Measurements from ENCODE around the gene ADAMTS17. TPM values are rescaled to one million over a fixed set of nuclear protein-coding genes. Genes with fewer than 3 reads are reported as not detected.

The ADAMTS17 gene
- polyA plus RNA-seq, 2 of the 4 experiments (the other 2 are of a cell fraction): 0.05 TPM; not detected in 1

DNA sequence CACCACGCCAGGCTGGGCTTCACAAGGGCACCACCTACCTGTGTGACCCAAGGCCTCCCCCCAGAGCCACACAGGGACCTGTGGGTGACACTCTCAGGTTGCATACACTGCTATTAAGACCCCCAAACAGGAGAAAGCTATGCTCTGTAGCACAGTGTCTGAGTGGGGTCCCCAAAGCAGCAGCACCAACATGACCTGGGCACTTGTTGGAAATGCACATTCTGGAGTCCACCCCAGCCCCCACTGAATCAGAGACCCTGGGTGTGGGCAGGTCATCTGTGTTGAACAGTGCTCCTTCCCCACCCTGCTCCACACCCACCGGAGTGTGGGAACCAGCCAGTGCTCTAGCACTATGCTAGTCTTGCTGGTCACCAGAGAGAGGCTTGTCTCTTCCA is 76.1 kb downstream of the ADAMTS17 start:
- Histone ChIP-seq H3K4me2 (no peak overlapping the region), H3K4me1 (no peaks in the 10 kb centered on the region), H3K4me3 (no peak overlapping the region), H3K27ac (no peak overlapping the region), H3K9me3 (0 out of 3 replicates have a peak, but pooled peaks cover 6% of the 10 kb centered on the region)
- ATAC-seq (no peak; a peak in 1 of 6 replicates), DNase-seq (ENCODE audit: low read depth in 1 of 2, low spot score in 1 of 2) (no peak), FAIRE-seq (no peak)
- ChIA-PET CTCF (no interaction called here), POLR2A (no interaction called here)
- TF ChIP-seq CBX2 (IDR thresholded peaks at IDR 0.05; ENCODE audit: borderline replicate concordance, low read depth): no peak
- no peak for TF ChIP-seq GATA3 (IDR thresholded peaks at IDR 0.05; ENCODE audit: borderline replicate concordance)
- TF ChIP-seq, protein P1, sequence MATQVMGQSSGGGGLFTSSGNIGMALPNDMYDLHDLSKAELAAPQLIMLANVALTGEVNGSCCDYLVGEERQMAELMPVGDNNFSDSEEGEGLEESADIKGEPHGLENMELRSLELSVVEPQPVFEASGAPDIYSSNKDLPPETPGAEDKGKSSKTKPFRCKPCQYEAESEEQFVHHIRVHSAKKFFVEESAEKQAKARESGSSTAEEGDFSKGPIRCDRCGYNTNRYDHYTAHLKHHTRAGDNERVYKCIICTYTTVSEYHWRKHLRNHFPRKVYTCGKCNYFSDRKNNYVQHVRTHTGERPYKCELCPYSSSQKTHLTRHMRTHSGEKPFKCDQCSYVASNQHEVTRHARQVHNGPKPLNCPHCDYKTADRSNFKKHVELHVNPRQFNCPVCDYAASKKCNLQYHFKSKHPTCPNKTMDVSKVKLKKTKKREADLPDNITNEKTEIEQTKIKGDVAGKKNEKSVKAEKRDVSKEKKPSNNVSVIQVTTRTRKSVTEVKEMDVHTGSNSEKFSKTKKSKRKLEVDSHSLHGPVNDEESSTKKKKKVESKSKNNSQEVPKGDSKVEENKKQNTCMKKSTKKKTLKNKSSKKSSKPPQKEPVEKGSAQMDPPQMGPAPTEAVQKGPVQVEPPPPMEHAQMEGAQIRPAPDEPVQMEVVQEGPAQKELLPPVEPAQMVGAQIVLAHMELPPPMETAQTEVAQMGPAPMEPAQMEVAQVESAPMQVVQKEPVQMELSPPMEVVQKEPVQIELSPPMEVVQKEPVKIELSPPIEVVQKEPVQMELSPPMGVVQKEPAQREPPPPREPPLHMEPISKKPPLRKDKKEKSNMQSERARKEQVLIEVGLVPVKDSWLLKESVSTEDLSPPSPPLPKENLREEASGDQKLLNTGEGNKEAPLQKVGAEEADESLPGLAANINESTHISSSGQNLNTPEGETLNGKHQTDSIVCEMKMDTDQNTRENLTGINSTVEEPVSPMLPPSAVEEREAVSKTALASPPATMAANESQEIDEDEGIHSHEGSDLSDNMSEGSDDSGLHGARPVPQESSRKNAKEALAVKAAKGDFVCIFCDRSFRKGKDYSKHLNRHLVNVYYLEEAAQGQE (IDR thresholded peaks at IDR 0.05): no peak
- WGBS (ENCODE audit: missing lambda C conversion rate): 5% methylated on average over 2 of the region's 2 CpGs

DNA sequence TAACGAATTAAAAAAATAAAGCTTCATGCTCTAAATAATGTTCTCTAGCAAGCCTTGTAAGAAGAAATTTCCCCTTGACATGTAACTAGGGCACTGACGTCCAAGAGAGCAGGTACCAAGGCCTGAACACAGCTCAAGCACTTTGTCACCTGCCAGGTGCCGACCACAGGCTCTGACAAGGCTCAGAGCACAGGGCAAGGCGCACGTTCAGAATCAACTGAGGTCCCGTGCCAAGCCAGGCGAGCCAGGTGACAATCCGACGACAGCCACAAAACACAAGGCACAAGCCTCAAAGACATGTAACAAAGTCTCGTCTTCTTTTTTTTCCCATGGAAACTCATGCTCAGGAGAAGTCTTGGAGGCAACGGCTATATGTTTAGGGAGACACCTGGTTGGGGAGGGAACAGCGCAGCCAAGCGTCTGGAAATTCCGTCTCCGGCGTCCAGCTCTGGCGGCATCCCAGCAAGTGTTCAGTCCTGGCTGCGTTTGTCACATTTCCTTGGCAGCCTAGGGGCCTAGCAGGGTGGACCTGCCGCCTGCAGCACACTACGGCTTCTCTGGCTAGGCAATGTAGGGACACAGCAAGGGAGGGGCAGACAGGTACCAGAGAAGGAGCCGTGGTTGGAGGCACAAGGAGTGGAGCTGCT is 76.7 kb downstream of the ADAMTS17 start:
- TF ChIP-seq RFX5 (IDR thresholded peaks at IDR 0.05): no peak
- TF ChIP-seq SMC3 (IDR thresholded peaks at IDR 0.05): no peak
- TF ChIP-seq FOSL2 (IDR thresholded peaks at IDR 0.05): no peak
- no peak for TF ChIP-seq FOSL2 (CRISPR knock-in tag; IDR thresholded peaks at IDR 0.05)
- no peak for TF ChIP-seq CHD4 (IDR thresholded peaks at IDR 0.05; ENCODE audit: borderline replicate concordance)
- no peak for TF ChIP-seq JUN (IDR thresholded peaks at IDR 0.05)
- TF ChIP-seq, protein P1 (IDR thresholded peaks at IDR 0.05): no peak
- TF ChIP-seq FOSB (CRISPR knock-in tag; IDR thresholded peaks at IDR 0.05): no peak
- TF ChIP-seq ZNF302 (CRISPR knock-in tag; IDR thresholded peaks at IDR 0.05): no peak
- no peak for TF ChIP-seq MAFK (IDR thresholded peaks at IDR 0.05; ENCODE audit: partially characterized antibody)
- TF ChIP-seq ESRRA (IDR thresholded peaks at IDR 0.05; ENCODE audit: borderline replicate concordance, low read length): no peak
- TF ChIP-seq NFE2L2 (conservative IDR thresholded peaks at IDR 0.05; ENCODE audit: low read length): no peak
- TF ChIP-seq FOXS1 (CRISPR knock-in tag; IDR thresholded peaks at IDR 0.05): no peak
- TF ChIP-seq ZC3H11A (IDR thresholded peaks at IDR 0.05): no peak
- no peak for TF ChIP-seq GATA3 (IDR thresholded peaks at IDR 0.05; ENCODE audit: borderline replicate concordance)
- no peak for TF ChIP-seq POLR2AphosphoS2 (conservative IDR thresholded peaks at IDR 0.05; ENCODE audit: low read length)
- H3K4me2 ChIP-seq: no peak overlapping the region
- CTCF ChIA-PET: no interaction called here
- H3K4me3 ChIP-seq: no peak overlapping the region
- ATAC-seq (no peak; a peak in 2 of 6 replicates), FAIRE-seq (no peak), DNase-seq (ENCODE audit: low read depth in 1 of 2, low spot score in 1 of 2) (no peak)
- 0 out of 3 replicates have a peak, but pooled peaks cover 6% of the 10 kb centered on the region for H3K9me3 ChIP-seq
- POLR2A ChIA-PET: no interaction called here
- no peaks in the 10 kb centered on the region for H3K4me1 ChIP-seq
- H3K27ac ChIP-seq: no peak overlapping the region
- WGBS (ENCODE audit: missing lambda C conversion rate): 28% methylated on average over 21 of the region's 21 CpGs

Measured in A549 (cell line).